Superior temporal gyrus (tissue), 1 donor: Measurements from ENCODE around the gene NOXRED1.

Experiments
- DNase-seq: peaks from one replicate; pipeline ENCODE4 v3.0.0-alpha.2; 2016; ENCODE audit errors: extremely low spot score

The NOXRED1 gene

DNA sequence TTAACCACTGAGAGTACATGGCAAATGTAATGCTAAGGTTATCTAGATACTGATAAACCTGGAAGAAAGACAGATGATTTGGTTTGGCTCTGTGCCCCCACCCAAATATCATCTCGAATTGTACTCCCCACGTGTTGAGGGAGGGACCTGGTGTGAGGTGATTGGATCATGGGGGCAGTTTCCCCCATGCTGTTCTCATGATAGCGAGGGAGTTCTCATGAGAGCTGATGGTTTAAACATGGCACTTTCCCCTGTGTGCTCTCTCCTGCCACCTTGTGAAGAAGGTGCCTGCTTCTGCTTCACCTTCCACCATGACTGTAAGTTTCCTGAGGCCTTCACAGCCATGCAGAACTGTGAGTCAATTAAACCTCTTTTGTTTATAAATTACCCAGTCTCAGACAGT lies 14.2 kb downstream of the NOXRED1 start:
- DNase-seq: no peak

DNA sequence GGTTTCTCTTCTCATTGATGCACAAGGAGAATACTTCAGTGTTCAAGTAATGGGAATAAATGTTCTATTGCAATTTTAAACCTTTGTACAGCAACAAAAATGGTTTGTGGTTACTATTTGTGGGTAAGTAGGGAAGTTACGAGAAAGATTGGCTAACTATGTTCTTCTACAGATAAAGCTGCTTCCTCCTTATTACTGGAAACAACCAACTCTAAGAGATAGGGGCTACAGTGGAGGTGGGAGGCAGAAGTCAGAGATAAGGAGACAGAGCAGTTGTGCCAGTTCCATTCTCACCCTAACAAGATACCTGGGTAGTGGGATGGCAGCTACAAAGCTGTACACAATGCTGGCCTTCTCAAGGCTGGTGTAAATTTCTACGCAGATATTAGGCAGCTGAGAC lies 16.2 kb downstream of the NOXRED1 start:
- peak; percentile 8 for DNase-seq

GRCh38 chr14:77406718-77407117 lies 16.6 kb downstream of the NOXRED1 start:
- DNase-seq: no peak

DNA sequence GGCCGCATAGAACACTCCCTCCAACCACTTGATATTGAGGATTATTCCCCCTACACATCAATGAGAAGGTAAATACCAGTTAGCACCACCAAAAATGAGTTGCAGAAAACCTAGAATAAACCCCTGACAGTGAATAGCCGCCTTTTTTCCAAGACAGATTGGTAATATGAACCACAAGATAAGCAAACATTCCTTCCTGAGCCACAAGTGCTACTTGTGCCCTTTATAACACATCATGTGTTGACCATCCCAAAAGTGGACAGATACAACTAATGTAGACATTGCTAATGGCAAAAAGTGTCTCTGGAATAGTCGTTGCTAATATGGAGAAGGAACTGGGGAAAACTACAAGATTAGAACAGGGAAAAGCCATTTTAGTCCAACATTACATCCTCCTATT lies 17.2 kb downstream of the NOXRED1 start:
- no peak for DNase-seq

- no peak for DNase-seq
Measured at GRCh38 chr14:77403768-77404167, 19.6 kb downstream of the NOXRED1 start.

- no peak for DNase-seq
Measured at GRCh38 chr14:77400216-77400615, 23.1 kb downstream of the NOXRED1 start.

GRCh38 chr14:77390188-77390587 lies 33.1 kb downstream of the NOXRED1 start:
- no peak for DNase-seq

- DNase-seq: no peak
Measured at GRCh38 chr14:77378701-77379100, 44.6 kb downstream of the NOXRED1 start.

GRCh38 chr14:77377502-77377844 lies 45.9 kb downstream of the NOXRED1 start:
- DNase-seq: no peak

DNA sequence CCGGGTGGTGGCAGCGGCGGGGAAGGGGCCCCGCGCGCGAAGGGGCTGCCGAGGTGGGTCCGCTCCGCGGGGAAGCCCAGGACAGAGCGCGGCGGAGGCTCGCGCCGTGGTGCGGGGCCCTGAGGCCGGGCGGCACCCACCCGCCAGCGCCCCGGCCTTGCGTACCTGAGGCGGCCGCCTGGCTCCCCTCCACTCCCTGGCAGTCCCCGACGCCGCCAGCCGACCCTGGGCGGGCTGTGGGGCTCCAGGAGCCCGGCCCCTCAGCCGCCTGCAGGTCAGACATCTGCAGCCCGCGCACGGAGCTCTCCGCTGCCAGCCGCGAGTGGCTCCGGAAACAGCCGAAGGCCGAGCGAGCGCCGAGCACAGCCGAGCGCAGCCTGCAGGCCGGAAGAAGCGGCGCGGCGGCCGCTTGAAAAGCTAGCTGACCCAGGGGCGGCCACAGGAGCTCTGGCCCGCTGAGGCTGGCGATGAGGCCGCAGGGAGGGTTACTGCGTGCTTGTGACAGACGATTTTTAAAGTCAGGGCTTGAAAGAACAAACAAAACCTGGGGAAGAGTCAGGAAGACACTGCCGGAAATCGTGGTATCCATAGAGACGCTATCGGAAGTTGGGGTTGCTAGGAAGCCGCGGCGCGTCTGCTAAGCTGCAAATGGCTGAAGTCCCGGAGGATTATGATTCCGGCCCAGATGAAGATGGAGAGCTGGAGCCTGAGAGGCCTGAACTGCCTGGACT lies 46.4 kb downstream of the NOXRED1 start, which contains the start of the genes SAMD15 and TMED8:
SAMD15 (plus strand) TSS at position 609 of the 731 bp plus-strand sequence; CDS start at position 649, 40 bp downstream.
TMED8 (minus strand) TSS at position 324 of the 731 bp plus-strand sequence; CDS start at position 283, 41 bp downstream.
- peak; percentile 91 for DNase-seq

DNA sequence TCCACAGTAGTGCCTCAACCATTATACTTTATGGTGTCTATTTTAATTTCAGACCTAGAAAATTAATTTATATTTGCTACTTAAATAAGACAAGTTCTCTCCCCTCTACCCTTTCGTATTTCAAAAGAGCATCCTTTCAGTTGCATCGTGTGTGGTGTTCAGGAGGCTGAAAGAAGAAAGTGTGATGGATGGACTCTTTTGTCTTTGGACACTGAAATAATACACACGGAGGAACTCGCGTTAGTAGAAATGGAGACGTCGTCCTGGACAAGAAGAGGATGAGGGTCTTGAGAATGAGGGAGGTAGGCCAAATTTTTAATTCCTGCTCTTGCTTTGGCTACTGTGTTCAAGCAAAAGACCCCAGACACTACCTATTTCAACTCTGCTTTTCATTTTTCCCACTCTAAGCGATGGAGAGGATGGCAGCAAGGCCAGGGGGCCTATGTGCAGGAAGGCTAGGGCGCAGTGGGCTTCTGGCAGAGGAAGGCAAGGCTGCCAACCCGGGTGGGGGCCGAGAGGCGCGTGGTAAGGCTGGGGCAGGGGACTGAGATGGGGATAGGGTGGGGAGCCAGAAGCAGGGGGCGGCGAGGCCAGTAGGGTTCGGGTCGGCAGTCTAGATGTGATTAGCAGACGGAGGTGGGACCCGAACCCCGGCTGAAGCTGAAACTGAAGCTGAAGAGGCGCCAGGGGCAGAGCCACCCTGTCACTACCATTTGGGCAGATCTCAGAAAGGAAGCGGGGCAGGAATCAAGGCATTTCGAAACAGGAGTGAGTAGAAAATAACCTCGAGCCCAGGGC lies 47.2 kb downstream of the NOXRED1 start:
- peak; percentile 18 for DNase-seq

GRCh38 chr14:77375164-77375950 lies 48.0 kb downstream of the NOXRED1 start:
- DNase-seq: no peak

GRCh38 chr14:77372304-77372841 lies 51.0 kb downstream of the NOXRED1 start:
- peak; percentile 19 for DNase-seq

GRCh38 chr14:77369285-77369684 lies 54.0 kb downstream of the NOXRED1 start:
- no peak for DNase-seq

DNA sequence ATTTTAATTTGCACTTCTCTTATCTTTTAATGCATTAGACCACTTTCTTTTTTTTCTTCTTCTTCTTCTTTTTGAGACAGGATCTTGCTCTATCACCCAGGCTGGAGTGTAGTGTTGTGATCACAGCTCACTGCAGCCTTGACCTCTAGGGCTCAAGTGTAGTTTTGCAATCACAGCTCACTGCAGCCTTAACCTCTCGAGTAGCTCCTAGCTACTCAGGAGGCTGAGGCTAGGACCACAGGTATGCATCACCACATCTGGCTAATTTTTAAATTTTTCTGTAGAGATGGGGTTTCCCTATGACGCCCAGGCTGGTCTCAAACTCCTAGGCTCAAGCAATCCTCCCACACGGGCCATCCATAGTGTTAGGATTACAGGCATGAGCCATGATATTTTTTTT lies 59.2 kb downstream of the NOXRED1 start:
- no peak for DNase-seq

GRCh38 chr14:77359626-77360025 lies 63.7 kb downstream of the NOXRED1 start:
- no peak for DNase-seq

- DNase-seq: no peak
Measured at GRCh38 chr14:77356899-77357298, 66.4 kb downstream of the NOXRED1 start.

GRCh38 chr14:77355811-77356210 lies 67.5 kb downstream of the NOXRED1 start:
- no peak for DNase-seq

DNA sequence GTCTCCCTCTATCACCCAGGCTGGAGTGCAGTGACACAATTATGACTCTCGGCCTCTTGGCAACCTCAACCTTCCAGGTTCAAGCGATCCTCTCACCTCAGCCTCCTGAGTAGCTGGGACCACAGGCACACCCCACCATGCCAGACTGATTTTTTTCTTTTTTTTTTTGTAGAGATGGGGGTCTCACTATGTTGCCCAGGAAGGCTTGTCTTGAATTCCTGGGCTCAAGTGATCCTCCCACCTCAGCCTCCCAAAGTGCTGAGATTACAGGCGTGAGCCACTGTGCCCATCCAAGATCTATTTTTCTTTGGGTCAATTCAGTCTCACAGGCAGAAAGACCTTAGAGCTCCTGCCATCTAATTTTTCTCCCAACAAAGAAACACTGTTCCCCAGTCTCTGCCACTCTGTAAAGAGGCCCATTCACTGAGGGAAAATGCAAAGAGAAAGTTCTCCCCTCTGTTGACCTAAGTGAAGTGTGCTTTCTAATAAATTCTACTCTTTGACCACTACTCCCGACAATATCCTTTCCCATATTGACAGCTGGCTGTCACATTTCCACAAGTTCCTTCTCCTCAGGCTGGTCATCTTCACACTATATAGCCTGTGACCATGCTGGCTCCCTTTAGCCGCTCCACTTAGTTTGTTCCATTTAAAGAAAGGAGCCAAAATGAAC lies 69.7 kb downstream of the NOXRED1 start:
- peak; percentile 55 for DNase-seq

DNA sequence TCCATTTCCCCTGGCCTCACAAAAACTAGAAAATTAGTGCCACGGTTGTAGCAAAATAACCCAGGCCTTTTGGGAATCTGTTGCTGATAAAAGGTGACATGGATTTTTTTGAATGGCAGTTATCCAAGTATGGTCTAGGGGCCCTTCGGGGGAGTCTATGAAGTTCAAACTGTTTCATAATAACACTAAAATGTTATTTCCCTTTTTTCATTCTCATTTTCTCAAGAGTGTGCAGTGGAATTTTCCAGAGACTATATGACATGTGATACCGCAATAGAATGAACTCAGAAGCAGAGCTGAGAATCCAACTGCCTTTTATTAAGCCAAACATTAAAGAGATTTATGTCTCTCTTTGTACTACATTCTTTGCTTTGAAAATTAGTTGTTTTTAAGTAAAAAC lies 75.6 kb downstream of the NOXRED1 start:
- DNase-seq: no peak

- DNase-seq: no peak
Measured at GRCh38 chr14:77346495-77346894, 76.8 kb downstream of the NOXRED1 start.
